NCI-H524 (cell line): Measurements from ENCODE around the gene SPIC.

ENCODE experiments used
- DNase-seq, 2 experiments: peaks; one replicate each; lab custom pipeline; 2025; lab: John Stamatoyannopoulos, UW

Gene SPIC

DNA sequence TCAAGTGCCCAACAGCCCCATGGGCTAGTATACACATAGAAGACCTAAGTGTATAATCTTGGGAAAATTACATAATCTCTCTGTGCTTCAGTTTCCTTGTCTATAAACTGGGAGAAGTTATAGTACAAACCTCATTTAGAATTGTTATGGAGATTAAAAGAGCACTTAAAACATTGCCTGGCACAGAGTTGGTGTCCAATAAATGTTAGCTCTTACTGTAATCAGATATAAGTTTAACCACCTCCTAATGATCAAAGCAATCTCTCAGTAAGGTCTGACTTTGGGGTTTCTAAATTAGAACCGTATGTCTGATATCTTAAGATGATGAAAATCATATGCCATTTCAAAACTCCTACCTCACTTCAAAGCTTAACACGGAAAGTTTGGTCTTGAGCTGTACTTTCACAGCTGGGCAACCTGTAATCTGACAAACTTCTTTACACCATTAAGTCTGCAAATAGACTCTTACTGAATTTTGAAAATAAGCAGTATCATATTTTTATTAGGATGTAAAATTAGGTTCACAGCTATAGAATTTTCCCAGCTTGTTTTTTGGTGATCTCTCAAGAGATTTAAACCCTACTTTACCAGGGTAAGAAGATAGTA, 61.0 kb downstream of the SPIC start:
- no peak for DNase-seq
